Esophagus squamous epithelium (tissue), 4 donors: ENCODE measurements around the gene APOBEC3A.

Experiments used
- CTCF ChIP-seq, 6 experiments: fragments of 450-650 bp in 4 of 6; fragments of 200-600 bp in 2 of 6; sonication (generic) in 2 of 6; IDR thresholded peaks; one replicate each; pipeline ENCODE4 v1.5.1; 2016 to 2019; ENCODE audit warnings: antibody characterized with exemption in 6 of 6, mild to moderate bottlenecking in 4 of 6, moderate library complexity in 4 of 6
- POLR2A ChIP-seq, 4 donors: fragments of 450-650 bp; IDR thresholded peaks; one replicate each; pipeline ENCODE4 v1.6.1; 2017; ENCODE audit warnings: antibody characterized with exemption in 4 of 4, mild to moderate bottlenecking in 4 of 4, moderate library complexity in 3 of 4

- TF ChIP-seq POLR2A (IDR thresholded peaks at IDR 0.05) (no peak), CTCF (IDR thresholded peaks at IDR 0.05) (no peak)
Observed at GRCh38 chr22:38907767-38908166, 49.6 kb upstream of the APOBEC3A start.
